ENCODE results near the gene PRLHR. TPM values are rescaled to one million over a fixed set of nuclear protein-coding genes. Genes with fewer than 3 reads are reported as not detected.

The PRLHR gene
- total RNA-seq, 1 experiment from 2014 or later = not detected

- TF ChIP-seq ZNF281 (CRISPR knock-in tag; IDR thresholded peaks at IDR 0.05) (no peak), PRDM15 (CRISPR knock-in tag; IDR thresholded peaks at IDR 0.05) (no peak), ZNF423 (CRISPR knock-in tag; IDR thresholded peaks at IDR 0.05) (no peak), HMGXB4 (CRISPR knock-in tag; IDR thresholded peaks at IDR 0.05) (no peak), CREM (CRISPR knock-in tag; IDR thresholded peaks at IDR 0.05) (no peak), ZNF263 (CRISPR knock-in tag; IDR thresholded peaks at IDR 0.05; ENCODE audit: low read depth) (no peak), FOXJ3 (CRISPR knock-in tag; IDR thresholded peaks at IDR 0.05; ENCODE audit: borderline replicate concordance) (no peak), E2F4 (CRISPR knock-in tag; IDR thresholded peaks at IDR 0.05; ENCODE audit: borderline replicate concordance, low read depth) (no peak), ZNF396 (CRISPR knock-in tag; IDR thresholded peaks at IDR 0.05; ENCODE audit: borderline replicate concordance) (no peak), AFF4 (CRISPR knock-in tag; IDR thresholded peaks at IDR 0.05; ENCODE audit: borderline replicate concordance) (no peak)
- Mint-ChIP-seq H3K27me3 (ENCODE audit: low read depth) (peaks cover 37% of the 10 kb centered on the region), H3K27ac (no peak overlapping the region), H3K9me3 (no peaks in the 10 kb centered on the region), H3K4me1 (peaks cover 13% of the 10 kb centered on the region), H3K36me3 (no peaks in the 10 kb centered on the region), H3K4me3 (no peak overlapping the region)
- POLR2A ChIA-PET = no interaction called here
- no peak for DNase-seq (ENCODE audit: low spot score)
- CTCF ChIA-PET = no interaction called here
- ATAC-seq = no peak
Measured at GRCh38 chr10:118590334-118590733, 5.1 kb downstream of the PRLHR start.
